ENCODE measurements around the gene ANOS1.

ANOS1 gene

DNA sequence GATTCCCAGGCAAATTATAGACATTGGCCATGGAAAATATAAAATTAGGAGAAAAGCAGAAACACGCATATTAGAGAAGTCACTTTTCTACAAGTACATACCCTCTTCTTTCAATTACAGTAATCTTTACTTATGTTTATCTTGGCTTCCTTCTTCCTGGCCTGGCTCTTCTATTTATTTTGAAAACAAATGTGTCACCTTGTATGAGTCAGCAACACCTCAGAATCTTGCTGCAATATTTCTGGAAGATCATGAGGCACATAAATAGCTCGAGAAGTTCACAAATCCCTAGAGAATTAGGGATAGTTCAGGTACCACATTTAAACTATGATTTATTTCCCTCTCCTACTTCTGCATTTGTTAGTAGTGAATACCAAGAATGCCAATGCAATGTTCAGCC lies 124.6 kb downstream of the ANOS1 start:
- Histone ChIP-seq H3K27me3 (ENCODE audit: insufficient read depth, poor library complexity, severe bottlenecking) (no peaks in the 10 kb centered on the region), H3K4me3 (replicated peaks; ENCODE audit: insufficient read depth, low read length) (no peak overlapping the region), H3K27ac (replicated peaks) (no peak overlapping the region)
- TF ChIP-seq REST (IDR thresholded peaks at IDR 0.05; ENCODE audit: insufficient replicate concordance, low read depth) (no peak), CTCF (IDR thresholded peaks at IDR 0.05; ENCODE audit: insufficient read depth, low read length) (no peak), SPI1 (IDR thresholded peaks at IDR 0.05; ENCODE audit: borderline replicate concordance, low read depth) (no peak)
- no peak for DNase-seq (ENCODE audit: low read depth in 1 of 2, low spot score in 1 of 2)

GRCh38 chrX:8604131-8604530 lies 127.8 kb downstream of the ANOS1 start:
- no peak for DNase-seq (ENCODE audit: low read depth in 1 of 2, low spot score in 1 of 2)
- H3K27ac ChIP-seq (replicated peaks) = no peak overlapping the region
- H3K27me3 ChIP-seq (ENCODE audit: insufficient read depth, poor library complexity, severe bottlenecking) = no peaks in the 10 kb centered on the region
- TF ChIP-seq SPI1 (IDR thresholded peaks at IDR 0.05; ENCODE audit: borderline replicate concordance, low read depth) (no peak), GABPA (IDR thresholded peaks at IDR 0.05; ENCODE audit: low read depth) (no peak), REST (IDR thresholded peaks at IDR 0.05; ENCODE audit: insufficient replicate concordance, low read depth) (no peak), CTCF (IDR thresholded peaks at IDR 0.05; ENCODE audit: insufficient read depth, low read length) (no peak), POLR2AphosphoS5 (IDR thresholded peaks at IDR 0.05; ENCODE audit: low read depth) (no peak)
- no peak overlapping the region for H3K4me3 ChIP-seq (replicated peaks; ENCODE audit: insufficient read depth, low read length)

GRCh38 chrX:8591501-8591900 lies 140.4 kb downstream of the ANOS1 start:
- no peak overlapping the region for H3K4me3 ChIP-seq (replicated peaks; ENCODE audit: insufficient read depth, low read length)

More at GRCh38 chrX:8591501-8591900, 140.4 kb downstream of the ANOS1 start:
- Histone ChIP-seq H3K27ac (replicated peaks) (no peak overlapping the region), H3K27me3 (ENCODE audit: insufficient read depth, poor library complexity, severe bottlenecking) (no peaks in the 10 kb centered on the region)
- DNase-seq (ENCODE audit: low read depth in 1 of 2, low spot score in 1 of 2) = no peak
- TF ChIP-seq CTCF (IDR thresholded peaks at IDR 0.05; ENCODE audit: insufficient read depth, low read length) = no peak
- no peak for TF ChIP-seq SPI1 (IDR thresholded peaks at IDR 0.05; ENCODE audit: borderline replicate concordance, low read depth)
- TF ChIP-seq REST (IDR thresholded peaks at IDR 0.05; ENCODE audit: insufficient replicate concordance, low read depth) = no peak
- no peak for TF ChIP-seq GABPA (IDR thresholded peaks at IDR 0.05; ENCODE audit: low read depth)
- no peak for TF ChIP-seq POLR2AphosphoS5 (IDR thresholded peaks at IDR 0.05; ENCODE audit: low read depth)
